Panc1 (cell line): ENCODE data around the gene UBE2L3. TPM values are rescaled to one million over a fixed set of nuclear protein-coding genes. Genes with fewer than 3 reads are reported as not detected.

ENCODE experiments used
- ATAC-seq: fragments of 200-7000 bp; cut with Tn5 transposase; 2 replicates; pipeline ENCODE4 v1.9.1; 2020; ENCODE audit warnings: mild to moderate bottlenecking, moderate library complexity
- BruUV-seq: library from RNA; stranded (reverse); fragments of 400-500 nt; replicated peaks from 2 replicates; lab custom pipeline; 2021; lab: Mats Ljungman, UMichigan
- CTCF ChIA-PET: fragments of 300-600 bp; sonication (Branson Sonifier 250); formaldehyde crosslinking; loops from one replicate; lab custom pipeline; 2022; ENCODE audit warnings: antibody characterized with exemption; lab: Charles Lee
- POLR2A ChIA-PET: fragments of 300-600 bp; sonication (Branson Sonifier 250); formaldehyde crosslinking; loops from one replicate; lab custom pipeline; 2022; ENCODE audit warnings: antibody characterized with exemption; lab: Charles Lee
- DNase-seq: peaks from one replicate; pipeline ENCODE4 v3.0.0-alpha.2; 2010; ENCODE audit warnings: low read depth, low spot score
- H3K27ac ChIP-seq: 2 replicates; pipeline ENCODE4 v1.5.1; 2011; ENCODE audit warnings: mild to moderate bottlenecking, low read length, inconsistent platforms
- H3K27me3 ChIP-seq: fragments of 200-500 bp; sonication (Bioruptor generic); 2 replicates; pipeline ENCODE4 v1.6.0; 2014; ENCODE audit warnings: low read length, inconsistent platforms; ENCODE audit not compliant: control insufficient read depth, insufficient read depth
- H3K36me3 ChIP-seq: fragments of 200-500 bp; sonication (Bioruptor generic); 2 replicates; pipeline ENCODE4 v1.5.1; 2014; ENCODE audit warnings: inconsistent platforms, mild to moderate bottlenecking, low read length, moderate library complexity; ENCODE audit not compliant: control insufficient read depth, insufficient read depth
- H3K4me1 ChIP-seq: 2 replicates; pipeline ENCODE4 v1.5.1; 2011; ENCODE audit warnings: inconsistent platforms, mild to moderate bottlenecking, low read length, moderate library complexity; ENCODE audit not compliant: control insufficient read depth, insufficient read depth
- H3K4me3 ChIP-seq, 2 experiments: 2 replicates each; pipeline ENCODE4 v1.5.1; 2011 to 2012; ENCODE audit warnings: low read depth in 2 of 2, low read length in 2 of 2, mild to moderate bottlenecking in 2 of 2, inconsistent platforms in 1 of 2, moderate library complexity in 1 of 2
- H3K9me3 ChIP-seq: fragments of 200-500 bp; sonication (Bioruptor generic); 2 replicates; pipeline ENCODE4 v1.5.1; 2014; ENCODE audit warnings: low read depth, mild to moderate bottlenecking, inconsistent platforms, low read length, moderate library complexity; ENCODE audit not compliant: control insufficient read depth, insufficient read depth
- CTCF ChIP-seq: fragments of 450-650 bp; IDR thresholded peaks from 2 replicates; pipeline ENCODE4 v1.5.1; 2017; ENCODE audit warnings: mild to moderate bottlenecking
- POLR2AphosphoS5 ChIP-seq: IDR thresholded peaks from 2 replicates; pipeline ENCODE4 v1.6.1; 2012; ENCODE audit warnings: mild to moderate bottlenecking, low read depth, low read length, moderate library complexity
- REST ChIP-seq, 2 experiments: IDR thresholded peaks; 2 replicates each; pipeline ENCODE4 v1.6.1; 2011 to 2012; ENCODE audit warnings: low read depth in 2 of 2, control low read depth in 1 of 2, low read length in 1 of 2, mild to moderate bottlenecking in 1 of 2, moderate library complexity in 1 of 2; ENCODE audit not compliant: insufficient read depth in 1 of 2
- SIN3A ChIP-seq: IDR thresholded peaks from 2 replicates; pipeline ENCODE4 v1.6.1; 2012; ENCODE audit warnings: low read depth, mild to moderate bottlenecking, low read length, moderate library complexity, borderline replicate concordance; ENCODE audit not compliant: insufficient read depth
- TCF7L2 ChIP-seq: IDR thresholded peaks from 2 replicates; pipeline ENCODE4 v1.6.1; 2011; ENCODE audit warnings: mild to moderate bottlenecking, low read depth, low read length, inconsistent platforms
- in situ Hi-C: cut with HindIII; loops from 2 replicates; pipeline ENCODE4 v1.10.0; 2016; ENCODE audit warnings: low sequenced_read_pairs, low pct_unique_long_range_greater_than_20kb
- intact Hi-C: fragments of 100-400 bp; cut with micrococcal nuclease; formaldehyde crosslinking; loops from one replicate; pipeline ENCODE4 v1.10.0; 2022; ENCODE audit not compliant: unreplicated experiment
- total RNA-seq: library from RNA; stranded (reverse); gene quantifications from one replicate; pipeline ENCODE4 v1.2.1, GENCODE V29; 2021; ENCODE audit not compliant: unreplicated experiment

UBE2L3 gene
- total RNA-seq, 1 experiment from 2014 or later = 51.1 TPM

- ATAC-seq (no peak), DNase-seq (no peak)
- no peak overlapping the region for H3K27ac ChIP-seq
- in situ Hi-C loops (no loop called here), intact Hi-C loops (no loop called here)
- no peaks in the 10 kb centered on the region; the same call in 1 of the 2 replicates for H3K4me1 ChIP-seq
- TF ChIP-seq REST (IDR thresholded peaks at IDR 0.05; ENCODE audit: insufficient read depth in 1 of 2, low read depth in 2 of 2, low read length in 1 of 2) = no peak
- no peak for TF ChIP-seq TCF7L2
- TF ChIP-seq SIN3A = no peak
- TF ChIP-seq POLR2AphosphoS5 = no peak
- no peak for TF ChIP-seq CTCF
- ChIA-PET CTCF (no interaction called here), POLR2A (interaction anchor here (0.6 kb wide), 1 partner anchor 61 kb away, joined by 7 read pairs; no protein-coding TSS in a partner anchor)
- no TSS peak for BruUV-seq
- H3K36me3 ChIP-seq = no peaks in the 10 kb centered on the region
- no peaks in the 10 kb centered on the region for H3K9me3 ChIP-seq
- no peaks in the 10 kb centered on the region for H3K27me3 ChIP-seq
- no peak overlapping the region for H3K4me3 ChIP-seq
These were observed 36.5 kb downstream of the UBE2L3 start for GRCh38 chr22:21603973-21604372.

- POLR2A ChIA-PET = no interaction called here
- Histone ChIP-seq H3K4me3 (no peak overlapping the region), H3K9me3 (no peaks in the 10 kb centered on the region), H3K36me3 (no peaks in the 10 kb centered on the region), H3K27me3 (no peaks in the 10 kb centered on the region), H3K4me1 (no peaks in the 10 kb centered on the region; the same call in 1 of the 2 replicates), H3K27ac (no peak overlapping the region)
- no peak for DNase-seq
- BruUV-seq = no TSS peak
- intact Hi-C loops (no loop called here), in situ Hi-C loops (no loop called here)
- CTCF ChIA-PET = no interaction called here
- ATAC-seq = no peak
- TF ChIP-seq REST (IDR thresholded peaks at IDR 0.05; ENCODE audit: insufficient read depth in 1 of 2, low read depth in 2 of 2, low read length in 1 of 2) (no peak), POLR2AphosphoS5 (no peak), SIN3A (no peak), CTCF (no peak), TCF7L2 (no peak)
These were observed 38.5 kb downstream of the UBE2L3 start for GRCh38 chr22:21605887-21606564.
